ENCODE results near the gene CABP4. TPM values are rescaled to one million over a fixed set of nuclear protein-coding genes. Genes with fewer than 3 reads are reported as not detected.

Gene CABP4
- total and polyA plus RNA-seq, 10 of the 15 experiments (the other 5 are each of a cell fraction or from before 2014, with no cell fraction given) = 0.04 to 0.41 (median 0.14) TPM; not detected in 2

DNA sequence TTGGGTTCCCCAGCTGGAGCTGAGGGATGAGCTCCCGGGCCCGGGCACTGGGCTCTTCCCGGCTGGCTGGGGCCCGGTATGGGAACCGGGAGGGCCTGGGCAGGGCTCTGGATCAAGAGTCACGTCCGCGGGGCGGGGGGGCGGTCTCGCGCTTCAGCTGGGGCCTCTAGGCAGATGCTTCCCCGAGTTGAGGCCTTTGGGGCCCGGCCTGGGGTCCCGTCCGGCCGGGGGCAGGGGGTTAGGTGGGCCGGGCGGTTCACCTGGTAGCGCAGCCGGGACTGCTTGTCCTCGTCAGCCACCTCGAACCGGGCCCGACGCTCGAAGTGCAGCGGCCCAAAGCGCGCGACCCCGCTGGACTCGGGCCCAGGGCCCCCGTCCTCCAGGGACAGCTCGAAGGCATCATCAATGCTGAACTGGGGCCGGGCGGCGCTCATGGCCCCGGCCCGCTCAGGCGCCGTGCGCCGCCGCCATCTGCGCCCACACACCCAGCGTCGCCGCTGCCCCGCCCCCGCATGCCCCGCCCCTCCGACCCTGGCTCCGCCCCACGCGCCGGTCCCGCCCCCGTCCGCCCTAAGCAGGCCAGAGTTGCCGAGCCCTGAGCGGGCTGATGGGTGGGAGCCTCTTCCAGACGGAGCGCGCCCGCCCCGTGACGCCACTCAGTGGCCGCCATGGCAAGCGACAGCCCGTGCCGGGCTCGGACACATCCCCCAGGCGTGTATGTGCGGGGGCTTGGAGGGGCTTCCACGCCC lies 13.8 kb downstream of the CABP4 start, which contains the start of gene TMEM134 (continued):
- TF ChIP-seq, protein P1, sequence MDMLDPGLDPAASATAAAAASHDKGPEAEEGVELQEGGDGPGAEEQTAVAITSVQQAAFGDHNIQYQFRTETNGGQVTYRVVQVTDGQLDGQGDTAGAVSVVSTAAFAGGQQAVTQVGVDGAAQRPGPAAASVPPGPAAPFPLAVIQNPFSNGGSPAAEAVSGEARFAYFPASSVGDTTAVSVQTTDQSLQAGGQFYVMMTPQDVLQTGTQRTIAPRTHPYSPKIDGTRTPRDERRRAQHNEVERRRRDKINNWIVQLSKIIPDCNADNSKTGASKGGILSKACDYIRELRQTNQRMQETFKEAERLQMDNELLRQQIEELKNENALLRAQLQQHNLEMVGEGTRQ (IDR thresholded peaks at IDR 0.05; ENCODE audit: borderline replicate concordance, low read depth, low read length) = no peak
- peak; percentile 65; the same call in 1 of the 2 replicates for TF ChIP-seq POLR2AphosphoS2 (IDR thresholded peaks at IDR 0.05; ENCODE audit: low read depth, low read length)
- no peak for TF ChIP-seq FOS (IDR thresholded peaks at IDR 0.05; ENCODE audit: borderline replicate concordance, extremely low read depth, insufficient read length)
- TF ChIP-seq, protein P2, sequence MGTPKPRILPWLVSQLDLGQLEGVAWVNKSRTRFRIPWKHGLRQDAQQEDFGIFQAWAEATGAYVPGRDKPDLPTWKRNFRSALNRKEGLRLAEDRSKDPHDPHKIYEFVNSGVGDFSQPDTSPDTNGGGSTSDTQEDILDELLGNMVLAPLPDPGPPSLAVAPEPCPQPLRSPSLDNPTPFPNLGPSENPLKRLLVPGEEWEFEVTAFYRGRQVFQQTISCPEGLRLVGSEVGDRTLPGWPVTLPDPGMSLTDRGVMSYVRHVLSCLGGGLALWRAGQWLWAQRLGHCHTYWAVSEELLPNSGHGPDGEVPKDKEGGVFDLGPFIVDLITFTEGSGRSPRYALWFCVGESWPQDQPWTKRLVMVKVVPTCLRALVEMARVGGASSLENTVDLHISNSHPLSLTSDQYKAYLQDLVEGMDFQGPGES (IDR thresholded peaks at IDR 0.05) = no peak
- TF ChIP-seq NFYA (IDR thresholded peaks at IDR 0.05; ENCODE audit: borderline replicate concordance, low read depth, low read length) = no peak
- no peak for TF ChIP-seq JUNB (IDR thresholded peaks at IDR 0.05)
- TF ChIP-seq POU2F2 (IDR thresholded peaks at IDR 0.05; ENCODE audit: borderline replicate concordance, low read depth, low read length) = peak; percentile 49; the same call in 2 of the 3 replicates
- TF ChIP-seq, protein P3, sequence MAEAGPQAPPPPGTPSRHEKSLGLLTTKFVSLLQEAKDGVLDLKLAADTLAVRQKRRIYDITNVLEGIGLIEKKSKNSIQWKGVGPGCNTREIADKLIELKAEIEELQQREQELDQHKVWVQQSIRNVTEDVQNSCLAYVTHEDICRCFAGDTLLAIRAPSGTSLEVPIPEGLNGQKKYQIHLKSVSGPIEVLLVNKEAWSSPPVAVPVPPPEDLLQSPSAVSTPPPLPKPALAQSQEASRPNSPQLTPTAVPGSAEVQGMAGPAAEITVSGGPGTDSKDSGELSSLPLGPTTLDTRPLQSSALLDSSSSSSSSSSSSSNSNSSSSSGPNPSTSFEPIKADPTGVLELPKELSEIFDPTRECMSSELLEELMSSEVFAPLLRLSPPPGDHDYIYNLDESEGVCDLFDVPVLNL (IDR thresholded peaks at IDR 0.05; ENCODE audit: low read depth, low read length) = no peak
- no peak for TF ChIP-seq RBBP5 (conservative IDR thresholded peaks at IDR 0.05)
- peak; percentile 6; the same call in 1 of the 2 replicates for TF ChIP-seq NRF1 (conservative IDR thresholded peaks at IDR 0.05; ENCODE audit: low read depth, low read length)
- TF ChIP-seq TCF12 (IDR thresholded peaks at IDR 0.05; ENCODE audit: low read depth, low read length) = 0 out of 2 replicates have a peak, but pooled peaks have one; percentile 42
- TF ChIP-seq SMAD1 (IDR thresholded peaks at IDR 0.05; ENCODE audit: low read depth, partially characterized antibody) = no peak
- TF ChIP-seq, protein P4, sequence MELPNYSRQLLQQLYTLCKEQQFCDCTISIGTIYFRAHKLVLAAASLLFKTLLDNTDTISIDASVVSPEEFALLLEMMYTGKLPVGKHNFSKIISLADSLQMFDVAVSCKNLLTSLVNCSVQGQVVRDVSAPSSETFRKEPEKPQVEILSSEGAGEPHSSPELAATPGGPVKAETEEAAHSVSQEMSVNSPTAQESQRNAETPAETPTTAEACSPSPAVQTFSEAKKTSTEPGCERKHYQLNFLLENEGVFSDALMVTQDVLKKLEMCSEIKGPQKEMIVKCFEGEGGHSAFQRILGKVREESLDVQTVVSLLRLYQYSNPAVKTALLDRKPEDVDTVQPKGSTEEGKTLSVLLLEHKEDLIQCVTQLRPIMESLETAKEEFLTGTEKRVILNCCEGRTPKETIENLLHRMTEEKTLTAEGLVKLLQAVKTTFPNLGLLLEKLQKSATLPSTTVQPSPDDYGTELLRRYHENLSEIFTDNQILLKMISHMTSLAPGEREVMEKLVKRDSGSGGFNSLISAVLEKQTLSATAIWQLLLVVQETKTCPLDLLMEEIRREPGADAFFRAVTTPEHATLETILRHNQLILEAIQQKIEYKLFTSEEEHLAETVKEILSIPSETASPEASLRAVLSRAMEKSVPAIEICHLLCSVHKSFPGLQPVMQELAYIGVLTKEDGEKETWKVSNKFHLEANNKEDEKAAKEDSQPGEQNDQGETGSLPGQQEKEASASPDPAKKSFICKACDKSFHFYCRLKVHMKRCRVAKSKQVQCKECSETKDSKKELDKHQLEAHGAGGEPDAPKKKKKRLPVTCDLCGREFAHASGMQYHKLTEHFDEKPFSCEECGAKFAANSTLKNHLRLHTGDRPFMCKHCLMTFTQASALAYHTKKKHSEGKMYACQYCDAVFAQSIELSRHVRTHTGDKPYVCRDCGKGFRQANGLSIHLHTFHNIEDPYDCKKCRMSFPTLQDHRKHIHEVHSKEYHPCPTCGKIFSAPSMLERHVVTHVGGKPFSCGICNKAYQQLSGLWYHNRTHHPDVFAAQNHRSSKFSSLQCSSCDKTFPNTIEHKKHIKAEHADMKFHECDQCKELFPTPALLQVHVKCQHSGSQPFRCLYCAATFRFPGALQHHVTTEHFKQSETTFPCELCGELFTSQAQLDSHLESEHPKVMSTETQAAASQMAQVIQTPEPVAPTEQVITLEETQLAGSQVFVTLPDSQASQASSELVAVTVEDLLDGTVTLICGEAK (IDR thresholded peaks at IDR 0.05; ENCODE audit: borderline replicate concordance) = no peak
- TF ChIP-seq LARP7 (IDR thresholded peaks at IDR 0.05) = peak; percentile 43
- no peak for TF ChIP-seq STAT3 (IDR thresholded peaks at IDR 0.05; ENCODE audit: low read depth, low read length)
- no peak for TF ChIP-seq ATF7 (IDR thresholded peaks at IDR 0.05; ENCODE audit: low read depth)
- peak; percentile 45; the same call in 1 of the 2 replicates for TF ChIP-seq RB1 (IDR thresholded peaks at IDR 0.05; ENCODE audit: borderline replicate concordance)
- TF ChIP-seq, protein P5, sequence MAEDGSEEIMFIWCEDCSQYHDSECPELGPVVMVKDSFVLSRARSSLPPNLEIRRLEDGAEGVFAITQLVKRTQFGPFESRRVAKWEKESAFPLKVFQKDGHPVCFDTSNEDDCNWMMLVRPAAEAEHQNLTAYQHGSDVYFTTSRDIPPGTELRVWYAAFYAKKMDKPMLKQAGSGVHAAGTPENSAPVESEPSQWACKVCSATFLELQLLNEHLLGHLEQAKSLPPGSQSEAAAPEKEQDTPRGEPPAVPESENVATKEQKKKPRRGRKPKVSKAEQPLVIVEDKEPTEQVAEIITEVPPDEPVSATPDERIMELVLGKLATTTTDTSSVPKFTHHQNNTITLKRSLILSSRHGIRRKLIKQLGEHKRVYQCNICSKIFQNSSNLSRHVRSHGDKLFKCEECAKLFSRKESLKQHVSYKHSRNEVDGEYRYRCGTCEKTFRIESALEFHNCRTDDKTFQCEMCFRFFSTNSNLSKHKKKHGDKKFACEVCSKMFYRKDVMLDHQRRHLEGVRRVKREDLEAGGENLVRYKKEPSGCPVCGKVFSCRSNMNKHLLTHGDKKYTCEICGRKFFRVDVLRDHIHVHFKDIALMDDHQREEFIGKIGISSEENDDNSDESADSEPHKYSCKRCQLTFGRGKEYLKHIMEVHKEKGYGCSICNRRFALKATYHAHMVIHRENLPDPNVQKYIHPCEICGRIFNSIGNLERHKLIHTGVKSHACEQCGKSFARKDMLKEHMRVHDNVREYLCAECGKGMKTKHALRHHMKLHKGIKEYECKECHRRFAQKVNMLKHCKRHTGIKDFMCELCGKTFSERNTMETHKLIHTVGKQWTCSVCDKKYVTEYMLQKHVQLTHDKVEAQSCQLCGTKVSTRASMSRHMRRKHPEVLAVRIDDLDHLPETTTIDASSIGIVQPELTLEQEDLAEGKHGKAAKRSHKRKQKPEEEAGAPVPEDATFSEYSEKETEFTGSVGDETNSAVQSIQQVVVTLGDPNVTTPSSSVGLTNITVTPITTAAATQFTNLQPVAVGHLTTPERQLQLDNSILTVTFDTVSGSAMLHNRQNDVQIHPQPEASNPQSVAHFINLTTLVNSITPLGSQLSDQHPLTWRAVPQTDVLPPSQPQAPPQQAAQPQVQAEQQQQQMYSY (CRISPR knock-in tag; IDR thresholded peaks at IDR 0.05) = no peak
- no peak for TF ChIP-seq MYB (IDR thresholded peaks at IDR 0.05; ENCODE audit: borderline replicate concordance, low read depth, low read length)

Data from GM12878 (cell line).